ENCODE data around the gene PCBD2.
"Not testable (repeated sequence)": the region's sequence is repeated elsewhere in the genome, so short reads cannot be mapped to it uniquely, and the experiment has no call there.

Gene PCBD2

DNA sequence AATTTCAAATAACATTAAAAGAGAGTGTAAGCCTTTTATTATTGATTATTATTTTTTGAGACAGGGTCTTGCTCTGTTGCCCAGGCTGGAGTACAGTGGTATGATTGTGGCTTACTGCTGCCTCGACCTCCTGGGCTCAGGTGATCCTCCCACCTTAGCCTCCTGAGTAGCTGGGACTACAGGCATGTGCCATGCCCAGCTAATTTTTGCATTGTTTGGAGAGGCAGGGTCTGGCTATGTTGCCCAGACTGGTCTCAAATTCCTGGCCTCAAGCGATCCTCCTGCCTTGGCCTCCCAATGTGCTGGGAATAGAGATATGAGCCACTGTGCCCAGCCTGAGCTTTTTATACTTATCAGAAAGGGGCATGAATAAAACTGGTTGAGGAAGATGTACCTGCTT lies 5.8 kb downstream of the PCBD2 start:
- DNase-seq = not testable (repeated sequence)

DNA sequence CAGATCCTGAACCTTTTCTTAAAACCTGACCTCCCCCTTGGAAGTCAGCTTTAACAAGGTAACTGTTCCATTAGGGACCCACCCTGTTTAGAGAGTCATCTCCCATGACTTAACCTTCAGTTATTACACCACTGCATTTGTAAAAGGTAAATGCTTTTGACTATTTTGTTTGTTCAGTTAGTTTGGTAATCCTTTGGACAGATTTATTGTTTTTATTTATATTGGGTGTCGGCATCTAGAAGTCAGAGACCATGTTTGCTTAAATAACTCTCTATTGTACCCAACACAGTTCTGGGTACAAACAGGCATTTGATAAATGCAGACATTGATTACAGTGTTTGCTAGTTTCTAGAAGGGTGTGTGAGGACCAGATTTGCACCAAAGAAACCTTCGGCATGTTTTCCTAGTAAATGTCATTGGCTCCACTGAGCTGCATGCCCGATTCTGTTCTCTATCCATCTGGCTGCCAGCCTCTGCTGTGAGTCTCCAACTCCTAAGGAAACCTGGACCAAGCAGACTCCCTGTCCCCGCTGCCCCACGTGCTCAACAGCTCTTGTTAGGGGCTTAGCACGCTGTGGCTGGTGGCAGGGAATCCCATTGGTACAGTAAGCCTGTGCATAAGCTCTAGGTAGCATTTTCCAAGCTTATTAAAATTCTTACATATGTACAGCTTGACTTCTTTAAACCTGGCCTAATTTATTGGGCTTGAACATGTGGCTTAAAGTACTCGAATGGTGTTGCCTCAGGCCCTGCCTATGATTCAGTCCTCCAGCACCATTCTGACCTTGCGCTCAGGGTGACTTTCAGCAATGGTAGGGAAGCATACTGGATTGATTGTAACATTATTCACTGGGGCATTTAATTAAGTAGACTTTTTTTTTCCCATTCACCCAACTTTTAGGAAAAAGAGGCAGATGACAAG lies 6.6 kb downstream of the PCBD2 start:
- DNase-seq = no peak

DNA sequence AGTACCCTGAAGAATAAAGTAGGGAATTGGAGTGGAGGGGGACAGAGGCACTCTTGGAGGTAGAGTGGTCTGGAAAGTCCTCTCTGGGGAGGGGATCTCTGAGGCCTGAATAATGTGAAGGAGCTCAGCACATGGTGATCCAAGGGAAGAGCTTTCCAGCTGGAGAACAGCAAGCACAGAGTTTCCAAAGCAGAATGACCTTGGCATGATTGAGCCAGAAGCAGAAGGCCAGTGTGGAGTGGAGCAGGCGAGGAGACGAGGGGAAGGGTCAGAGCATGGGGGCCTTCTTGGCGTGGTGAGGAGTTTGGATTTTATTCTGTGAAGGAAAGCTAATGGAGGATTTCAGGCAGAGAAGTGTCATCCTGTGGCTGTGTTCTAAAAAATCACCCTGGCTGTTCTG lies 8.3 kb downstream of the PCBD2 start:
- no peak for DNase-seq

DNA sequence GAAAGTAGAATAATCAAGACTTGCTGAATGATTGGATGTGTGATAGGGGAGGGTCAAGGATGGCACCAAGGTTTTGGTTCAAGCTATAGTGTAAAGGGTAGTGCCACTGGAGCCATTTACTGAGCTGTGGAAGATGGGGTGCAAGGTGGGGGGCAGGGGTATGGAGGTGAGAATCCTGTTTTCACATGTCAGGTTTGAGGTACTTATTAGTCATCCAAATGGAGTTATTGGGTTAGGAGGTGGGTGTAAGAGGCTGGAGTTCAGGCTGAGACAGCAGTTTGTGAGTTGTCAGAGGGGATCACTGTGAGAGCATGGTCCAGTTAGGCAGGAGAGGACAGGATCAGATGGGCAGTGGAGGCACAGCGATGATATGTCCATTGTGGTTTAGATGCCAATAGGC lies 8.9 kb downstream of the PCBD2 start:
- DNase-seq = no peak

DNA sequence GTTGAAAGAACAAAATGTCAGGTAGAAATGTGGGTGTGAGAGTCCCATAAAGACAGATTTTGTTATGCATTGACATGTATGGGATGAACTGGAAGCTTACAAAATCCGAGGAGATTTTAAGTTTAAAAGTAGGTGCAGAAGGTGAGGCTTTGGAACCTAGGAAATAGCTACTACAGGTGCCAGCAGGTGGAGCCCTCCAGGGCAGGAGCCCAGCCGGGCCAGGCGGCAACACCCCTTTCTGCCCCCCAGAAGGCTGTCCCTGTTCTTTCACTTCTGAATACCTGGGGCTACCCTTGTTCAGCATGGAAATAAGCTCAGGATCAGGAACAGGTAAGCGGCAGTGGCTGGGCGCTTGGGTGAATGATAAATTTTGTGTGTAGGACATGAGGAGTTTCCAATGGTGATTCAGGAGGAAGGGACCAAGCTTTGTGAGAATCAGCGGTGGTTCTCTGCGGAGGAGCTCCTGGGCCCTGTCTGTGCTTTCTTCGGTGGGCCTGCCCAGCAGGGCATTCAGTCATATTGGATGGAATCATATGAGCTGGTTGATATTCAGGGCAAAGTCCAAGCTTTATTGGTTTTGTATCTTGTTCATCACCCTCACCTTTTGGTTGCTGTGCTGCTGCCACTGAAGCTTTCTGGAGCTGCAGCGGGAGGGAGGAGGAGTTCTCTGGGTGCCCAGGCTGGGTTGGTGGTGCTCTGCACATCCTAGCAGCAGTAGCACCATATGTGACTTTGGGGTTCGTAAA lies 12.3 kb downstream of the PCBD2 start:
- no peak for DNase-seq

DNA sequence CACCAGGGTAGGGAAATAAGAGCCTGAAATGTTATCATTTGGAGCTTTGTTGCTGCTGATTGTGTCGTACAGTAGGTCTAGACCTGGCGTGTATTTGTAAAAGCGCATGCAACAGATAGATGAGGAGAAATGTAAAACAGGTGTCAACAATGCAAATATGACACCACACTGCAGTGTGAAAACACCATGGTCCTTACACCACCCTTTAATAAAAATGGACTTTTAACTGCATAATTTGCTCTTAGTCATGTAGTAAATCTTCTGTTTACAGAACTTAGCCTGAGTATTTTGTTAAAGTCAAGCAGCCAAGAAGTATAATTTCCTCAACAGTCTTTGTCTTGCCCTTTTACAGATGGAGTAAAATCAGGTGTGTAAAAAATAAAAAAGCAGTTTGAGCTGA lies 13.9 kb downstream of the PCBD2 start:
- no peak for DNase-seq

DNA sequence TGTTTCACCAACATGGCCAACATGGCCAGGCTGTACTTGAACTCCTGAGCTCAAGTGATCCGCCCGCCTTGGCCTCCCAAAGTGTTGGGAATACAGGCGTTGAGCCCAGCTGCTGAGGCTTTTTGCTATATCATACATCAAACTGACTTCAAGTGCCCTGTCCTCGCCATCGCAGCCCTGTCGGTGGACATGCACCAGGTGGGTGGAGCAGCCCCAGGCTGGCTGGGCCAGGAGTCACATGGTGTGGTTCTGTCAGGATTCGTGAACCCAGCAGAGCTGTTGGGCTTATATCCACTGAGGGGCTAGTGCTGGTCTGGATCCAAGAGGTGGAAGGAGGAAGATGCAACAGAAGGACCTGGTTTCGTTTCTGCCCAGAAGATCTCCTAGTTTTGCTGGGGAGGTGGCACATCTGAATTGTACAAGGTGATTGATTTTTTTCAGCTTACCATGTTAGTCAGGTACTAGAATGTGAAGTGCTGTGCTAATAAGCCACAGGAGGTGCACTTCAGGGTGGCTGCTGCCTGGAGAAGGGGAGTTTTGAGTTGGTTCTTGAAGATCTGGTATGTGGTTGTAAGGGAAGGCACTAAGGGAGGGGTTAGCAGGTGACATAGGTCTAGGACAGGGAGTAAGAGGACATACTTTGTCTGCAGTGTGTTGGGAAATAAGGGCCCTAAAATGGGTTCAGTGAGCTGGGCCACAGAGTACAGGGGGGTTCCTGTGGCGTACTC lies 16.1 kb downstream of the PCBD2 start:
- DNase-seq = no peak

DNA sequence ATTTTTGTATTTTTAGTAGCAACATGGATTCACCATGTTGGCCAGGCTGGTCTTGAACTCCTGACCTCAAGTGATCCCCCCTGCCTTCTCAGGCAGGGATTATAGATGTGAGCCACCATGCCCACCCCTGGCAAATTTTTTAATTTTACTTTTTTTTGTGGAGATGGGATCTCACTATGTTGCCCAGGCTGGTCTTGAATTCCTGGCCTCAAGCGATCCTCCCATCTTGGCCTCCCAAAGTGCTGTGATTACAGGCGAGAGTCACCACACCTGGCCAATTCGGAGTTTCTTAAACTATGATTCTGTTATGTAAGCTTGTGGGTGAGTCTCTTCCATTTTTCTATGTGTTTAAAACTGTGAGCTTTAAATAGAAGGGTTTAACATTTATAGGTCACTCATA lies 27.6 kb downstream of the PCBD2 start:
- no peak for DNase-seq

DNA sequence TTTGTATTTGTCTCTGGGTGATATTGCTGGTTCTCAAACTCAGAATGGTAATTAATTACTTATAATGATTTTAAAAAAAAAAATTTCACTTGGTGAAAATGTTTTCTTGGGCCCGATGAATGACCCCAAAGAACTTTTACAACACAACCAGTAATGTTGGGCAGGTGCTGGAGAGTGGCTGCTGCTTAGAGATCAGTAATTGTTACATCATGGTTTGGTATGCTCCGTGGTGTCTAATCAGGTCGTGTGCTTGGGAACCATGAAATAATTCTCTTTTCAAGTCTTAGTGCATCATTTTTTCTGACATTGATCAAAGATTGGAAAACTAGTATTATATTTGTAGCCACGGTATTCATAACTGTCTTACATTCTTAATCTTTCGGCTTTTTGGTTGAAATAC lies 29.3 kb downstream of the PCBD2 start:
- DNase-seq = no peak

DNA sequence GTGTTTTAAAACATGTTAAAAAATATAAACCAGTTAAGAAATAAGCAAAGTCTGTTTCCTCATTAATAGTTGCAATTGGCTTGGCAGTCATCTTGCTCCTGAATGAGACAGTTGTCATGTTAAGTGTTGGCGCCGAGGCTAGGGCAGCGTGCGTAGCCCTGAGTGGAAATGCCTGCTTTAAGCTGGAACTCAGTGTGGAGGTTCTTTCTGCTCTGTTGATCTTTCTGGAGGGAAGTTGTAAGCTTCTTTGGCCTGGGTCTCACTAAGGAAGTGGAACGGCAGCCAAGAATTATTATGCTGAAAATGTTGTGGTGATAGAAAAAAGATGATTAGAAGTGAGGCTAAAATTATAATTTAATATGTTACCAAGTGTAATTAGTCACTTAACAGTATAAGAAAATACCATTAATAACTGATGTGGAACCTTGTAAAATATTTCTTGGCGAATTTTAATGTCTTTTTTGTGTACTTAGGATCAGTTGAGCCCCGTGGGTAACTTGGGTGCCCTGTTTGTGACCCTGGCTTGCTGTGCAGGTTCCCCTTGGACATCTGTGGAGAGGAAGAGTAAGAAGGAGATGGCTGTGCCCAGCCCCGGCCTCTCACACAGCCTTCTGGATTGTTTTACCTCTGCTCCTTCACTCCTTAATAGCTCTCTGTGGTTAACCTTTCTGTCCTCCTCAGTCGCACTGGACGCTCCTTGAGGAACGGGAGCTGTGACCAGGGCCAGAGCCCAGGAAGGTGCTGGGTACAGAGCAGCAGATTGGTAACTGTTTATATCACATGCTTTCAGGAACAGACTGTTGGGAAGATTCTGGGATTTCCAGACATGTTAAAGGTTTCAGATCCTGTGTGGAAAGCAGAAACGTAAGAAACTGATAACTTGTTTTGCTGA lies 31.0 kb downstream of the PCBD2 start:
- no peak for DNase-seq

DNA sequence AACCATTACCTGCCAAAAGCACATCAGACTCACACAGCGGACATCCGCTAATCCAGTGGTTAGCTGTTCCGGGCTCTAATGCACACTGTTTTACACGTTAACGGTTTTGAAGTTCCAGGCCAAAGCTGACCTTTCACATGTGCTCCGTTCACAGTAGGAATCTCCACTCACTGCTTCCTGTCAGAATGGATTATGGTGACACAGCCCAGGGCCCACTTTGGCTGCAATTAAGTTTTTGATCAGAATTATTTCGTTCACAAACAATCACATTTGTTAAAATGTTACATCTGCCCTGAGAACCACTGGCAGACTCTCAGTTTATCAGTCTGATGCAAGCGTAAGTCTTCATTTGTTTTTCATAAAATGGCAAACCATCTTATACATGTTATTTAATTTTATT lies 32.6 kb downstream of the PCBD2 start:
- no peak for DNase-seq

DNA sequence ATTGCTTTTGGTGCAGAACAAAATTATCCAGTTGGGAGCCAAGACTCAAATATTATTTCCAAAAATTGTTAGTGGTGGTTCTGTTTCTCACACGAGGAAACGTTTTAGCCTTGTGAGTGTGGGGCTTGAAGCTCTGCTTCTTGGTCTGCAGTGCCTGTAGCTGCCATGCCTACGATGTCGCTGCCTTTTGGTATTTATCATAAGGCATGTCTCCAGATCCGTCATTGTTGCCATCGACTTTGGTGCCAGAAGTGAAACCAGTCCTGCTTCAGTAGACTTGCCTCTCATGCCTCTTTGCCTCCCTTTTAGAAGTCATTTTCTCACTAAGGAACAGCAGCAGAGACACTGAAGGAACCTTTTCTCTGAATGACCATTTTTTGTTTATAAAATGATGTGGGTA lies 33.1 kb downstream of the PCBD2 start:
- no peak for DNase-seq

DNA sequence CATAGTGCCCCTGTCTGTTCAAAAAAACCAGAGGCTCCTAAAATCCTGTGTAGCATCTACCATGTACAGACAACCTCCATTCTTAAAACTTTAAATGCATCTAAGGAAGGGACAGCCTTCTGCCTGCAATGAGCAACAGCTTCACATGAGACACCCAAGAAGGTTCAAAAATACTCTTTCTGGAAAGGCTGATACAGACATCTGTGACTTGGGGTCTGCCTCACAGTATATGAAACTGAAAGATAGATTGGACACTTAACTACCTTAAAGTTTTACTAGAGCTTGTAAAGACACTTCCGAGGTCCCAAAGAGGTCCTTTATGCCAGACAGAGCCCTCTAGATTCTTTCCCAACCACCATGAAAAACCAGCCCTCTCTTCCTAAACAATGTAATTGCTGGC lies 34.6 kb downstream of the PCBD2 start:
- no peak for DNase-seq

DNA sequence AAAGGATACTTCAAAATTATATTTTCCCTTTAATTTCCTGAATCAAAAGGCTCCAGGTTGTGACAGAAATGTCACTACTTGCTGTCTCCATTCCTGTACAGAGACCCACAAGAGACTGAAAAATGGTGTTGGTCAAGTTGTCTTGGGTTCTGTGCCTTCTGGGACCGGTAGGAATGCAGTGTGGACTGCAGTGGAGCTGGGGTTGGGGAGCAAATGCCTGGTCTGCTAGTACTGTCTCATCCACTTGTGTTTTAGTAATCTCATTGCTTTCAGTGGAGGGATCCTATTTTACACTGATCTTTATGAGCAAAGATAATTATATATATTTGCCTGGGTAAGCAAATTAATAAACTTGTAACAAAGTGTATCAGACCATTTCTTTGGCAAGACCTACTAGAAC lies 38.6 kb downstream of the PCBD2 start:
- DNase-seq = no peak

DNA sequence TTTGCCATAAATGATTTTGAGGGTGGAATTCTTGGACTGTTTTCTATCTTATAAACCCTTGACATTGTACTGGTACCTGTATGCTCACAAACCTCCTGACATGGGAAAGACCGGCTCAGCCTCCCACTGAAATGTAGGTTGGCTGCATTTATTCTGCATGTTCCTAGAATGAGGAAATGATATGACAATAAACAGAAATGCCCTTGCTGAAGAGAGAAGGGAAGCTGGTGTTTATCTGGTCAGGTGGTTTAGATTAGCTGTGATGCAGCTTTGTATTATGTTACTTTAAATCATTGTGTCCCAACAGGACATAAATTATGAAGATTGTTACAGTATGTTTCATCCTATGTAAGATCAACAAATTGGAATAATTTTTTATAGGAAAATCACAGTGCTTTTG lies 39.7 kb downstream of the PCBD2 start:
- DNase-seq = no peak

DNA sequence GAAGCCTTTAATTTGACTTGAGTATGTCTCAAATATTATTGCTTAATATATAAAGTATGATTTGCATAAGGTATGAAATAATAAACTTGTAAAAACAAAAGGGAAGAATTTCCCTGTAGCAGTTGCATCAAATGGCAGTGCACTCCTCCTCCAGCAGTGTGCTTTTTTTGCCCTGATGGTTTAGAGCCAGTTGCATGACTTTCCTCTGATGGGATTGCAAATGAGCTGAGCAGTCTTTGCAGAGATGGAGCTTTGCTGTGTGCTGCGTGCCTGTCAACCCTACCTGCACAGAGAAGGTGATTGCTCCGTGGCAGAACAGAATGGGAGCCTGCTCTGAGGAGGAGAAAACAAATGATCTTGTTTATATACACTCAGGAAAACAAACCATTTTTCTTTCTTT lies 40.1 kb downstream of the PCBD2 start:
- no peak for DNase-seq

DNA sequence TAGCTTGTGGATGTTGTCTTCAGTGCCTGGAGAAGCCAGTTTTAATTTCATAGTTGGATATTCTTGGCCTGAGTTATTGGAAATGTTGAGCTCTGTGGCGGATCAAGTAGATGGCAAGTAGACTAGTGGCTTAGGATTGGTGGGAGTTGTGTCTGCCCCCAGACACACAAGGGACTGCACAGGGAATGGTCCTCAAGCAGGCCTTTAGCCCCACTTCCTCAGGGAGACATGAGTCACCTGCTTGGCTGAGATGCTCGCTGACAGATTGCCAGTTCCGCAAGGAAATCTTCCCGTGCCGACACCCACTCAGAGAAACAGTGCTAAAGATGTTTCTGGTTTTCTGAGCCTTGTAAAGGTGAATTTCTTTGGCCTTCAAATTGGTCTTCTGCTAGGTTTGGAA lies 44.0 kb downstream of the PCBD2 start:
- DNase-seq = no peak

DNA sequence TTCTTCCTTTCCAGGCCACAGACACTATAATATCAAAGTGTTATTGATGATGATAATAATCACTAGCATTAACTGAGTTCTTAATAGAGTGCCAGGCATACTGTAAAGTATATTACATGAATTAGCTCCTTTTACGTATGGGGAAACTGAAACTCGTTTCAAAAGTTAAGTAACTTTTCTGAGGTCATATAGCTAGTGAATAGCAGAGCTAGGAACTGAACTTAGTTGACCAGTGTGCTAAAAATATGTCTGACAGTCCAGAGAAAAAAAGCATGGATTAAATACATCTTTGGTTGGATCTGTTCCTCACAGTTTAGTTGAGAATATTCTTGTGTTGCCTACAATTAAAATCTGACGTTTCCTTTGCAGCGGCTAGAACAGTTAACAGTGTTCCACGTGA lies 44.4 kb downstream of the PCBD2 start:
- no peak for DNase-seq

DNA sequence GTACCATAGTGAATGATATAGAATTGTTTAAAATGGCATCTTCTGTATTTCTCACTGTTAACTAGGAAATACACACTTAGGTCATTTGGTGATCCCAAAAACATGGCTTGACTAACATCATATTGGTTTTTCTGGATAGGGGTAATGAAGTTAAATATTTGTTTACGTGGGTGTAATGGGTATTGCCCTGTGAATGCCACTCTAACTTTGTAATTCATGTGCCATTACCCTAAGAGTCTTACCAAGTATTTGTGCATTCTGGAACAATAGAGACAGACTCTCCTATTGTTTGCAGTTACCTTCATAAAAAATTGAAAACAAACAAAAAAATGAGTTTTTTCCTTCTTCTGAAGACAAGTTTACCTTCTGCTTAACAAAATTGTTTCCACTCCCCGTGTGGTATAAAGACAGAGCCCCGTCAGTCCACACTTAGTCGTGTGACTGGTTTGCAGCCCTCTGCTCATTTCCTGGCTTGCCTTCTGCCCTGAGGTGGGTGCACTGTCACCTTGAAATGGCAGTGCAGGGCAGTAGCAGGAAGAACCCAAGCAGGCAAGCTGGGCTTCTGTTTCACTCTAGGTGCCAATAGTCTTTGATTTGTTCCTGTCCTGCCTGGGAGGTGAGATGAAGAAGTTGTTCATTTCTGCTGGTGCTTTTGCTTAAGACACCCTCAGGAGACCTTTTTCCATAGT lies 53.1 kb downstream of the PCBD2 start:
- no peak for DNase-seq

DNA sequence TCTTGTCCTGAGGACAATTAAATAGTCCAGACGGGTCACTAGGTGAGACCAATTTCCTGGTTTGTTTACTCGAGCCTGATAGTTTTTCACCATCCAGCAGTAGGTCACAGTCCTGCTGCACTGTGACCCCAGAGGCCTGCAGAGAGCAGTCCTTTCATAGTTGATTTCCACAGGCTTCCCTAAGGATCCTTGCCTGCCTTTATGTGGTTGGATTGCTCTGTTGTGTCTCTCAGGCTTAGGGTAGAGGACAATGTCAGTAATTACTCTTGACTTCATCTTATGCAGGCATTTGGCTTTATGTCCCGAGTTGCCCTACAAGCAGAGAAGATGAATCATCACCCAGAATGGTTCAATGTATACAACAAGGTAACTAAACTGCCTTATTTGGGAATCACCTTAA lies 53.8 kb downstream of the PCBD2 start:
- no peak for DNase-seq

DNA sequence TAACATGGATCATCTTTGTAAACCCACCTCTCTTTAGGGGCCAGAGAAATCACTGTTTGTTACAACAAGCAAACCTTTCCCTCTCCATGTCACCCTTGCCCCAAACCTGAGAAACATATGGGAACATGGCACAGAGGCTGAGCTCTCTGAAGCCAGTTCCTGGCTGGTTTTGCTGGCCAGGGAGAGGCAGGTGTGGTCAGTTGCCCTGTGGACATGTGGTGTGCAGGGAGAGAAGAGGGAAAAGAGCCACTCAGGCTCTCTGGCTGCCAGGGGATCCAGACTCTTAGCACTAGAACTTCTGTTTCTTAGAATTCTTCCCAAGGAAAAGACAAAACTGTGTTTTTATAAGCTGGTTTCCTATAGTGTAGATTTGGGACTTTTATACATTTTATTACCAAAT lies 58.2 kb downstream of the PCBD2 start:
- DNase-seq = no peak
